Measurements from ENCODE around the gene SLC22A16. TPM values are rescaled to one million over a fixed set of nuclear protein-coding genes. Genes with fewer than 3 reads are reported as not detected.

The SLC22A16 gene
- total RNA-seq, 3 donors from 2014 or later (not counting 1 experiment from before 2014, with no cell fraction given), result not detected

DNA sequence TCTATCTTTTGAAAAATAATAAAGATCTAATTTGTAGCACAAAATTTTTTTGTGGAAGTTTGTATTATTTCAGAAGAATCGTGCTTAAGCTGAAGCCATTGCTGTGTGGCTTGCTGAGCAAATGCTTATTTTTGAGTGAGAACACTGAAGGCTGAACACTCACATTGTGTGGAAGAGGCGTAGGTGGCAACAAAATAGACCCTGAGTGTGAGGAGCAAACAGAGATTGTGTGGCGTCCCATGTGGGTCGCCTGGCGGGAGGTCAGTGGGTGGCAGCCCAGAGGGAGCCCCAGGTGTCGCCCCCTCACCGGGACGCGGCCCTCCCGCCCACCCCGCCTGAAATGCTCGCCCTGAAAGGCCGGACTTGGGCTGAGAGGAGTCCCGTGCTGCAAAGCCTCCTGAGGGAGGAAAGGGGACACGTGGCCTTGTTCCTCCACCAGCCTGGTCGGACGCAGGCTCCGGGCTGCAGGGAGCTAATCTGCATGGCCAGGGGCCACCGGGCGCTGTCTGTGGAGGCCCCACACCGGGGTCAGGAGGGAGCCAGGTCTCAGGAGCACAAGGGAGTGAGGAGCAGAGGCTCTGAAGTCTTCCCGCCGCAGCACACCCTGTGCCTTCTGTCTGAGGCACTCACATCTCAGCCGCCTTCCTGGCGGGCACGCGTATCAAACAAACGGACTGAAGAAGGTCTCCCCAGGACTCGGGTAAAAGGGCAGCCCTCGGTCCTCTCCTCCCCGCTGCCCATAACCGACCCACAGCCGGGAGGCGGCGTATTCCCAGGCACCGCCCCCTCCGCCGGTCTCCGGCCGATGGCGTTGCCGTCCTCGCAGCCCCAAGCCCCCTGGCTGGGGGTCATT, 77.0 kb downstream of the SLC22A16 start:
- WGBS (ENCODE audit: insufficient coverage), result 65% methylated on average over 43 of the region's 43 CpGs
- peaks cover 0 to 9% of the 10 kb centered on the region in 2 donors for H3K27me3 Mint-ChIP-seq (ENCODE audit: low read depth in 2 of 2)
- no peak for DNase-seq
- H3K4me1 Mint-ChIP-seq, result peaks cover 0 to 7% of the 10 kb centered on the region in 2 donors
- H3K27ac Mint-ChIP-seq, result peak overlapping the region in 1 of 2 donors; percentile 27
- TF ChIP-seq, protein P1, sequence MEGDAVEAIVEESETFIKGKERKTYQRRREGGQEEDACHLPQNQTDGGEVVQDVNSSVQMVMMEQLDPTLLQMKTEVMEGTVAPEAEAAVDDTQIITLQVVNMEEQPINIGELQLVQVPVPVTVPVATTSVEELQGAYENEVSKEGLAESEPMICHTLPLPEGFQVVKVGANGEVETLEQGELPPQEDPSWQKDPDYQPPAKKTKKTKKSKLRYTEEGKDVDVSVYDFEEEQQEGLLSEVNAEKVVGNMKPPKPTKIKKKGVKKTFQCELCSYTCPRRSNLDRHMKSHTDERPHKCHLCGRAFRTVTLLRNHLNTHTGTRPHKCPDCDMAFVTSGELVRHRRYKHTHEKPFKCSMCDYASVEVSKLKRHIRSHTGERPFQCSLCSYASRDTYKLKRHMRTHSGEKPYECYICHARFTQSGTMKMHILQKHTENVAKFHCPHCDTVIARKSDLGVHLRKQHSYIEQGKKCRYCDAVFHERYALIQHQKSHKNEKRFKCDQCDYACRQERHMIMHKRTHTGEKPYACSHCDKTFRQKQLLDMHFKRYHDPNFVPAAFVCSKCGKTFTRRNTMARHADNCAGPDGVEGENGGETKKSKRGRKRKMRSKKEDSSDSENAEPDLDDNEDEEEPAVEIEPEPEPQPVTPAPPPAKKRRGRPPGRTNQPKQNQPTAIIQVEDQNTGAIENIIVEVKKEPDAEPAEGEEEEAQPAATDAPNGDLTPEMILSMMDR (IDR thresholded peaks at IDR 0.05), result no peak
- Histone ChIP-seq H3K27ac (ENCODE audit: low read length) (no peak overlapping the region), H3K4me3 (ENCODE audit: low read length) (no peak overlapping the region), H3K4me1 (ENCODE audit: control insufficient read depth, insufficient read depth, low read length) (peaks cover 5% of the 10 kb centered on the region), H3K27me3 (ENCODE audit: control insufficient read depth, insufficient read depth, low read length) (no peaks in the 10 kb centered on the region), H3K36me3 (ENCODE audit: control insufficient read depth, insufficient read depth, low read length) (no peaks in the 10 kb centered on the region), H3K9me3 (ENCODE audit: control insufficient read depth, insufficient read depth, low read length) (no peaks in the 10 kb centered on the region)
- H3K4me3 Mint-ChIP-seq, result no peak overlapping the region
- intact Hi-C loops (cut with micrococcal nuclease), result no loop called here
- ATAC-seq, result no peak
- no peaks in the 10 kb centered on the region for H3K36me3 Mint-ChIP-seq
- no peaks in the 10 kb centered on the region for H3K9me3 Mint-ChIP-seq

DNA sequence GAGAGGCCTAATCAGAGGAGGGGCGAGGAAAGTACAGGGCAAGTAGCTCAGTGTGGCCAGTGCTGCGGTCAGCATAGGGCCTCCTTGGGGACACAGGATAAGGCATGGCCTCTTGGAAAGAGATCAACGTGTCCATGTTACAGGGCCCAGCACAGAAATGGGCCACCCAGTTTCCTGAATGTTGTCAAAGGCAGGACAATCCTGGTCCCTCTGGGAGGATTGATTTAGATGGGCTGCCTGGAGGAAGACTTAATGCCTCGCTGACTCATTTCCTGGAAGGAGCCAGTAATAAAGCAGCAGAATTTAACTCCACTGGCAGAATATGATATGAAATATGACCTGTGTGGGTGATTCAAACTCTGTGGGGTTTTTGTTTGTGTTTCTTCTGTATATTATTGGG, 77.6 kb downstream of the SLC22A16 start:
- no peak overlapping the region for H3K27ac ChIP-seq (ENCODE audit: low read length)
- Mint-ChIP-seq H3K27ac (no peak overlapping the region), H3K36me3 (no peaks in the 10 kb centered on the region), H3K4me1 (peaks cover 0 to 7% of the 10 kb centered on the region in 2 donors), H3K4me3 (no peak overlapping the region), H3K9me3 (no peaks in the 10 kb centered on the region), H3K27me3 (ENCODE audit: low read depth in 2 of 2) (peaks cover 0 to 9% of the 10 kb centered on the region in 2 donors)
- intact Hi-C loops (cut with micrococcal nuclease), result no loop called here
- ATAC-seq (no peak), DNase-seq (no peak)
- no peaks in the 10 kb centered on the region for H3K27me3 ChIP-seq (ENCODE audit: control insufficient read depth, insufficient read depth, low read length)
- H3K9me3 ChIP-seq (ENCODE audit: control insufficient read depth, insufficient read depth, low read length), result no peaks in the 10 kb centered on the region
- no peak overlapping the region for H3K4me3 ChIP-seq (ENCODE audit: low read length)
- peaks cover 5% of the 10 kb centered on the region for H3K4me1 ChIP-seq (ENCODE audit: control insufficient read depth, insufficient read depth, low read length)
- TF ChIP-seq, protein P1 (IDR thresholded peaks at IDR 0.05), result no peak
- WGBS (ENCODE audit: insufficient coverage), result 83% methylated on average over 4 of the region's 4 CpGs
- H3K36me3 ChIP-seq (ENCODE audit: control insufficient read depth, insufficient read depth, low read length), result no peaks in the 10 kb centered on the region

GRCh38 chr6:110395221-110395620, 81.2 kb downstream of the SLC22A16 start:
- intact Hi-C loops (cut with micrococcal nuclease), result no loop called here
- Mint-ChIP-seq H3K4me3 (no peak overlapping the region), H3K4me1 (peaks cover 9% of the 10 kb centered on the region in 2 donors), H3K27me3 (ENCODE audit: low read depth in 2 of 2) (peaks cover 0 to 2% of the 10 kb centered on the region in 2 donors), H3K36me3 (no peaks in the 10 kb centered on the region), H3K9me3 (no peaks in the 10 kb centered on the region), H3K27ac (no peak overlapping the region)
- no peak overlapping the region for H3K4me3 ChIP-seq (ENCODE audit: low read length)
- H3K4me1 ChIP-seq (ENCODE audit: control insufficient read depth, insufficient read depth, low read length), result peaks cover 6% of the 10 kb centered on the region
- no peaks in the 10 kb centered on the region for H3K27me3 ChIP-seq (ENCODE audit: control insufficient read depth, insufficient read depth, low read length)
- TF ChIP-seq, protein P1 (IDR thresholded peaks at IDR 0.05), result no peak
- ATAC-seq (no peak), DNase-seq (no peak)
- H3K36me3 ChIP-seq (ENCODE audit: control insufficient read depth, insufficient read depth, low read length), result no peaks in the 10 kb centered on the region
- H3K27ac ChIP-seq (ENCODE audit: low read length), result no peak overlapping the region
- 63% methylated on average over 4 of the region's 4 CpGs for WGBS (ENCODE audit: insufficient coverage)
- no peaks in the 10 kb centered on the region for H3K9me3 ChIP-seq (ENCODE audit: control insufficient read depth, insufficient read depth, low read length)

All from natural killer cell (primary cell).